Stimulated activated CD4-positive, alpha-beta T cell treated with anti-CD3 and anti-CD28 coated beads, Interleukin-12 subunit alpha, Interleukin-12 subunit beta, amount 100 ng/mL, for 48 hours (primary cell): ENCODE data around the gene HEPHL1.
"Not testable (repeated sequence)": the region's sequence is repeated elsewhere in the genome, so short reads cannot be mapped to it uniquely, and the experiment has no call there.

Source experiments
- DNase-seq, 3 donors: peaks; one replicate each; pipeline ENCODE4 v3.0.0-alpha.2; 2020; ENCODE audit warnings: low read depth in 2 of 3, low spot score in 1 of 3

Gene HEPHL1

DNA sequence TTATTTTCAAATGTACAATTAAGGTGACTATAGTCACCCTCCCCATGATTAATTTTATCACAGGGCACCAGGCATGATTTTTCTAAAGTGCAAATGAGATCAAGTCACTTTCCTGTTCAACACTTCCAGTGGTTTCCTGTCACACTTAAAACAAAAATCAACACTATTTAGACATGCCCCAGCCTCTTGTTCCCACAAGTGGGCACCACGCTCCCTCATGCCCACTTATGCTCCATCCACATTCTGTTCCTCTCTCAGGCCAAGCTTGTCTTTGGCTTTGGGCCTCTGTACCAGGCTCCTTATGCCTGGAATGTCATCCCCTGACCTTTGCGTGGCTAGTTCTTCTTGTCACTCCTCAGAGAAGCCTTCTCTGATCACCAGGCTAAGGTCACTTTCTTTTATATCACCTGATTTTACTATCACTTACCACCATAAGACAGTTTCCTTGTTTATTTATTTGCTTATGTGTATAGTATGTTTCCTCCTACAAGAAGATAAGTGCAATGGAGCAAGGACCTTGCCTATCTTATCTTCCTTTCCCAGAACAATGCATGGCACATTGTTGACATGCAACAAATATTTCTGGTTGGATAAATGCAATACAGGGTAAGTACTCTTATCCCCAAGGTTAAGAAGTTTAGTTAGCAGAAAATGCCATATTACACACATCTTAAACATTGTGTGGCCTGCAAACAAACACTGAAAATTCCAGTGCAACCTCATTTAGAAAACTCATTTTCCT lies 56.6 kb downstream of the HEPHL1 start:
- no peak for DNase-seq

DNA sequence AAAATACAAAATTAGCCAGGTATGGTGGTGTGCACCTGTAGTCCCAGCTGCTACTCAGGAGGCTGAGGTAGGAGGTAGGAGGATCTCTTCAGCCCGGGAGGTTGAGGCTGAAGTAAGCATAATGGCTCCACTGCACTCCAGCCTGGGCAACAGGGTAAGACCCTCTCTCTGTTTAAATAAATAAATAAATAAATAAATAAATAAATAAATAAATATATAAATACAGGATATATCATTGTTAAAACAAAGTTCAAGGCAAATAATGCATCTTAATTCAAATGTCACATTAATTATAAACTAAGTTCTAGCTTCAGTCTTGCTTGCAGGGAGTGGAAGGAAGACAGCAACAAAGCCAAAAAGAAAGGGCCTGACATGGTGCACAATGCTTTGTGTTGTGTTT lies 63.0 kb downstream of the HEPHL1 start:
- DNase-seq, result no peak

DNA sequence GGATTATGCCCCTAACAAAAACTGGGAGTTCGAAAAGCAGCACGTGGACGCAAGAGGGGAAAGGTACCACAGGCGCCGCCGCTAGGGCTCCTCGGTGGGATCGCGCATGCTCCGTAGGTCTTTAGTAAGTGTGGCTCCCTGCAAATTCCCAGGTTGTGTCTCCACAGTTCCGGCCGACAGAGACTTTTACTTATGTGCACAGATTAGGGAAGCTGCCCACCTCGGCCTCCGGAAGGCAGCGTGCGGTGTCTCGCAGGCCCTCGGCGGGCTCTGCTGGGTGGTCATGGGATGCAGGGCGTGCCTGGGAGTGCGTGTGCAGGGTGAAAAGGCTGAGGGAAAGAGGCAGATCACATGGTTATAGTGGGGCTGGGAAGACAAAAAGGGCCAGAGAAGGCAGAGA lies 67.8 kb downstream of the HEPHL1 start:
- DNase-seq, result no peak

DNA sequence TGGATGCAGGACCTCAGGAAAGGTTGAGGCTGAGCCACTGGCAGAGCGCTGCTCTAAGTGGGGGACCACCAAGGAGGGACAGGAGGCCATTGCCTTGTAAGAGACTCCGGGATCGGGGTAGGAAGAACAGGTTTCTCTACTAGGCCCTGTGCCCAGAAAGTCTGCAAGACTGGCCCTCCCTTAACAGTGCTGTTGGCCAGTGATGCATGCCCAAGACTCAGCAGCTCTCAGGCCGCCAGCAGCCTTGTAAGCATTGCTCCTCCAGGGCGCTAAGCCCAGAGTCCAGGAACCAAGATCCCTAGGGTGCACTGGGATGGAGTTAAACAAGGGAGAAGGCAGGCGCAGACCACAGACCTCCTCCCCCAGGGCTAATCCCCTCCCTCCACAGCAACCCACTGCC lies 68.2 kb downstream of the HEPHL1 start:
- DNase-seq, result no peak

DNA sequence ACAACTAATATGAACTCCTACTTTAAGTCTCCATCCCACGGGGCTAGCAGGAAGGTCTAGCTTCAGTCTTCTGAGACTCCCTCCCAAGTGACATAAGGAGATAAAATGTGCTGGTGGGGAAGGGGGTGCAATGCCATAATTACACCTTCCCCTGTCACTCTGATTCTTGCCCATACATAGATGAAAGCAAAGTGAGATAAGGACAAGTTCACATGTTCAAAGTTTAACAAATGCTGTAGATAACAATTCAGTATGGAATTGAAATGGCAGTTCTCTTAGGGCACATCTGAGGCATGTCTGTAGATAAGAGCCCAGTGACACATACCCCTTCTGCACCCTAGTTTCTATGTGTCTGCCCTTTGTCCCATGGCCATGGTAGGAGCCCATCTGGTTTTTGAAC lies 69.2 kb downstream of the HEPHL1 start:
- no peak for DNase-seq

DNA sequence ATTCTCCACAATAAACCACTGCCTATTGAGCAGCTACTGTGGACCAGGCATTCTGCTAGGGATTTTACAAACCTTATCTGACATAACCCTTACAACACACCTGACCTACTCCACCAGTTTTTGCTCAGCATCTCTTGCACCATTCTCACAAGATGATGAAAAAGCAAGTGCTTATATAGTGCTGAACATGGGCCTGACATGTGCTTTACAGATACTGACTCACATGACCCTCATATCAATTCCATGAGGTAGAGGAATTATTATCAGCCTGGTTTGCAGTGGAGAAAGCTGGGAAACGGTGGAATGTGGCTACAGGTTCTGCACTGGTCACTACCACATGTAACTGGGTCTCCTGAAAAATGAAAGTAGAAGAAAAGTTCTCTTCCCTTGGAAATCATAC lies 69.9 kb downstream of the HEPHL1 start:
- no peak for DNase-seq

DNA sequence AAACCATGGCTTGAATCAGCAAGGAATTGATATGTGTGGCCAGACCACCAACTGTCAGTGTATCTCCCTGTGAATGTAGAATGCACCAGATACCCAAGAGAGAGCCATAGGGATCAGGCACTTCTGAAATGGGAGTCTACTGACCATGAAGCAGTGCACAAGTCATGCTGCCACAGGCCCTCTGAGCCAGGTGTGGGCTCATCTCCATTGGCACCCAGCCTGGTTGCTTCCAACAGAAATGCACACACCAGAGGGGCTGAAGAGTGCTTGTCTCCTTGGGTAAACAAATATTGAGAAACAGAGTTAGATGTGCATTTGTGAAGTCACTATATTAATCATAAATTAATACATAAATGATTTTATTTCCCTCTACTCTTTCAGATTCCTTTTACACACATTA lies 79.1 kb downstream of the HEPHL1 start:
- no peak for DNase-seq

DNA sequence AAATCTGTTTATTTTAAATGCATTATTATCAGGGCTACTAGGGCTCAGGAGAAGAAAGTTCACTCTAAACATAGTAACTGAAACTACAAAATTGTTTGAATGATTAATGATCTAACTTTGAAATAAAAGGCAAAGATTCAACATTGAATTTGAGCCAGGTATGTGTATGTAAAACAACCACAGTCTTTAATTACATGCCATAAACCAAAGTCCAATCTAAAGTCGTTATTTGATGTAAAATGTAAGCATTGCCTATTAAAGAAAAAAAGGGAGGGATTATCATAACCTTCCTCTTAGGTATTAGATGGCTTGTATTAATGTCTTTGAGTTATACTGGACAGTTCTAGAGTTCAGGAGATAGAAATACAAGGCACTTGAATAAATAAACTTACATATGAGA lies 82.3 kb downstream of the HEPHL1 start:
- DNase-seq, result no peak

DNA sequence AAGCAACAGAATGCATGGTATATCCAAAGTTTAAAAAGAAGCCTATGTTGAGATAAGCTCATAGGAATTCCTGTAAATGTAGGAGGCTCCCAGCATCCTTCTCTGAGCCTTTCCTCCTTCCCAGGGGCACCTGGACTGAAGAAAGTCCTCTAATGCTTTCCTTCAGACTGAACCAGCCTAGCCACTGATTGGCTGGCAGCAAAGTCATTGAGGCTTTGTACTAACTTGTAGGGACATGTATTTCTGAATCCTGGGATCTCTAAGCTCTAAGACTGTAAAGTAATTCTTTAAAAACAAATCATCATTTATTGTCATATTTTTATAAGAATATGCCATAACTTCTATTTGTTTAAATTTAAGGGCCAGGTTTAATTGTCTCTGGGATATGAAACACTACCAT lies 83.6 kb downstream of the HEPHL1 start:
- no peak for DNase-seq

DNA sequence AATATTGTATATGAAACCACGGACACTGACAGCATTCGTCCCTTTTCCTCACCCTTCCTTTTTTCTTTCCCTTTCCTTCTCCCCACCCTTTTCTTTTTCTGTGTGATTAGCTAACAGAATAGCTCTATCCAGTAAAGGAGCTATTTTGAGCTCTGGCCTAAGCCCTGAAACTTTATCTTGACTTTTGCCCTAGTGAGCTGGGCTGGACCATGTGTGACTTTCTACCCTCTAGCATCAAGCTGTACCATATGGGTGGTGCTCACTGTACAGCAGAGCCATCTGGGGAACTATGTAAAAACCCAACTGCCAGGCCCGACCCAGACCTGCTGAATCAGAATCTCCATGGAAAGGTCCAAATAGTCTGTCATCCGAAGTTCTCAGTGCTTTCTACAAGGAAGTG lies 85.6 kb downstream of the HEPHL1 start:
- DNase-seq, result no peak

DNA sequence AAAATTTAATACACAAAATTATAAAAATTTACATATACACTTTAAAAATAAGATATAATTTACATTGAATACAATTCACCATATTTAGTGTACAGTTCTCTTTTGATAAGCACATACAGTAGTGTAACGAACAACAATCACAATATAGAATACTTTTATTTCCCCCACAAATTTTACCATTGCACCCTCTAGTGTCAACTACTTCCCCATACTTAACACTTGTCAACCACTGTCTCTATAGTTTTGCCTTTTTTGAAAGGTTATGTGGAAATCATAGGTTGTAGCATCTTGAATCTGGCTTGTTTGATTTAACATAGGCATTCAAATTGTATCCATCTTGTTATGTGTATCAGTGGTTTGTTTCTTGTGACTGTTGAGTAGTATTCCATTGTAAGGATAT lies 86.2 kb downstream of the HEPHL1 start:
- no peak for DNase-seq

DNA sequence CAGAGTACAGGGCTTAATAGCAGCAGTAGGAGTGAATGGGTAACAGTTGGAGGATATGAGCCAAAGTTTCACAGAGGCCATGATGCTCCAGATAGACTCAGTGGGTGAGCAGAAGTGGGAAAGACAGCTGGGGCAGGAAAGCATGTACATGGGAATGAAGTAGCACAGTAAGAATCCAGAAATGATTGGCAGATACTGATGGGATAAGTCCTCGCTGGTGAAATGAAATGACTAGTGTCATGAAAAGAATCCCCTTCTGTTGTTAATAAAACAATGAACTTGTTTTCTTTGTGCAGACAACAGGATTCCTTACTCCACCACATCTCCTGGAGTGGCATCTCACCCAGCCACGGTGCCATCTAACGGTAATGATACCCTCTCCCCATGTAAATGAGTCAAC lies 90.1 kb downstream of the HEPHL1 start:
- no peak for DNase-seq

DNA sequence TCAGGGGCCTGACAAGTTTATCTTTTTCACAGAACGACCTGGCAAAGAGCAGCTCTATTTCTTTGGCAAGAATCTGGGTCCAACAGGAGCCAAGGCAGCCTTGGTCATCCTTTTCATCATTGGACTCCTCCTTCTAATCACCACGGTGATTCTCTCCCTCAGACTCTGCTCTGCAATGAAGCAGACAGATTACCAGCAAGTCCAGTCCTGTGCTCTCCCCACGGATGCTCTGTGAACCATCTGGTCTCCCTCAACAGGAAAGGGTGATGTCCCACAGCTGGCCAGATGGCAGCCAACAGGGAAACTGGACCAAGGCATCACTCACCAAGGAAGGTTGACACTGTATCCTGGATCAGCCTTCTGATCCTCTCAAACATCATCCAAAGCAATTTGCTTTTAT lies 90.5 kb downstream of the HEPHL1 start:
- no peak for DNase-seq

DNA sequence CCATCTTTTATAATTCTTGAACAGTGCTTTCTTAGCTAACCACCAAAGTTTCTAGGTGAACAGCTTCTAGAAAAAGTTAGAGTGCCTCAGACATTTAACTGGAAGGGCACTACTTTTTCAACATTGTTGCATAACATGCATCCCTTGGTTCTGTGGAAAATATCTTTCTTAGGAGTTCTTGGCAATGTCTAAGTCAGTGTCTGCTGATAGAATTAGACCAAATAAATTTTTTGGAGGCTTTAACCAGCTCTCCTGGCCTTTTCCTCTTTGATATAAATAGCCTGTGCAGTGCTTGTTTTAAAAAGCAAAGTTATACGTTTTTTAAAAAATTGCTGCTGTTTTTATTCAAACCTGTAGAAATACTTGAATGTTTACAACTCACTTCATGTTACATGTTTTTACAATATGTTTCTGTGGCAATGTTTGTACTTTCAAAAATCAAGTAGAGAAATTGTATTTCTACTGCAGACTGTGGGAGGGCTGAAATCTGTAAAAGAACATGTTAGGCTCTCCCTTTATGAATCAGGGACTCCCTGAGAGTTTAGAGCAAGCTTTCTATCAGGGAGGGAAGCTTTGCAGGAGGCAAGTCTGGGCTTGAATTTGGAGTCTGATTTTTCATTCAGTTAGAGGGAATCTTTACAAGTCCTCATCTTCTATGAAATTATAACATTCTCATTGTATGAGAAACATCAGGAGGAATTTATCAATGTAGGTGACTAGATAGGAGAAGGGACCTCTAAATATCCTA lies 91.2 kb downstream of the HEPHL1 start:
- DNase-seq, result no peak

DNA sequence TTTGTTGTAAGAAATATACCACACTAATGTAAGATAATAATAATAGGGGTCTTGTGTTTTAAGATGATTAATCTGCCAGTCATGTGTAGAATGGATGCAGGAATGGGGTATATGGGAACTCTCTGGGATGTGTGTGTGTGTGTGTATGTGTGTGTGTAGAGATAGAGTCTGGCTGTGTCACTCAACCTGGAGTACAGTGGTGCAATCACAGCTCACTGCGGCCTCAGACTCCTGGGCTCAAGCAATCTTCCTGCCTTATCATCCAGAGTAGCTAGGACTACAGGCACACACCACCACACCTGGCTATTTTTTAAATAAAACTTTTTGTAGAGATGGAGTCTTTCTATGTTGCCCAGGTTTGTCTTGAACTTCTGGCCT lies 96.0 kb downstream of the HEPHL1 start:
- no peak for DNase-seq

DNA sequence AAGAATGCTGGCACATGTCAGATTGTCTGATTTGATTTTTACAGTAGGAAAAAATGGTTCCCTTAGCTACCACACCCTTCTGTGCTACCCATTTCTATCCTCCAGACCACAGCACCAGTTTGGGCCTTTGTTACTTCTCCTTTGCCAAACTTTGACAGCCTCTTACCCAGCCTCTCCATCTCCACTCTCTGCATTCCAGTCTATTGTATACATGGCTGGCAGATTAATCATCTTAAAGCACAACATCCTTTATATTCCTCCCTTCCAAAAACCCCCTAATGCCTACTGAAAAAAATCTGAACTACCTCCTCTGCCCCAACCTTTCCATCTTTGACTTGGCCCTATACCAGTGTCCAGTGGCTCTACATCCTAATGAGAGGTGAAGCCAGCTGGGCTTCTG lies 96.7 kb downstream of the HEPHL1 start:
- DNase-seq, result no peak

DNA sequence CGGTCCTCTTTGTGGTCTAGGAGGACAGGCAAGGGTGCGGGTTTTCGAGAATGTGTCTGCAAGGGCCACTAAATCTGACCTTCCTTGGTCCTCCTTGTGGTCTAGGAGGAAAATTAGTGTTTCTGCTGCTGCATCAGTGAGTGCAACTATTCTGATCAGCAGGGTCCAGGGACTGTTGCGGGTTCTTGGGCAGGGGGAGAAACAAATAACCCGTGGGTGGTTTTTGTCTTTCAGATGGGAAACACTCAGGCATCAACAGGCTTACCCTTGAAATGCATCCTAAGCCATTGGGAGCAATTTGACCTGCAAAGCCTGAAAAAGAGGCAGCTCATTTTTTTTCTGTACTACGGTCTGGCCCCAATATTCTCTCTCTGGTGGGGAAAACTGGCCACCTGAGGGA lies 98.5 kb downstream of the HEPHL1 start:
- DNase-seq, result not testable (repeated sequence)

DNA sequence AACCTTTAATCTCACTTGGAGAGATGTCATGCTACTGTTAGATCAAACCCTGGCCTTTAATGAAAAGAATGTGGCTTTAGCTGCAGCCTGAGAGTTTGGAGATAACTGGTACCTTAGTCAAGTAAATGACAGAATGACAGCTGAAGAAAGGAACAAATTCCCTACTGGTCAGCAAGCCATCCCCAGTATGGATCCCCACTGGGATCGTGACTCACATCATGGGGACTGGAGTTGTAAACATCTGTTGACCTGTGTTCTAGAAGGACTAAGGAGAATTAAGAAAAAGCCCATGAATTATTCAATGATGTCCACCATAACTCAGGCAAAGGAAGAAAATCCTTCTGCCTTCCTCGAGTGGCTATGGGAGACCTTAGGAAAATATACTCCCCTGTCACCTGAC lies 99.4 kb downstream of the HEPHL1 start:
- not testable (repeated sequence) for DNase-seq

DNA sequence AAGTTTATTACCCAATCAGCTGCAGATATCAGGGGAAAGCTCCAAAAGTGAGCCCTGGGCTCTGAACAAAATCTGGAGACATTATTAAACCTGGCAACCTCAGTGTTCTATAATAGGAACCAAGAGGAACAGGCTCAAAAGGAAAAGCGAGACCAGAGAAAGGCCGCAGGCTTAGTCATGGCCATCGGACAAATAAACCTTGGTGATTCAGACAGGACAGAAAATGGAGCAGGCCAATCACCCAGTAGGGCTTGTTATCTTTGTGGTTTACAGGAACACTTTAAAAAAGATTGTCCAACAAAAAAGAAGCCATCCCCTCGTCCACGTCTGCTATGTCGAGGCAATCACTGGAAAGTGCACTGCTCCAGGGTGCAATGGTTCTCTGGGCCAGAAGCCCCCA lies 99.8 kb downstream of the HEPHL1 start:
- no peak for DNase-seq

DNA sequence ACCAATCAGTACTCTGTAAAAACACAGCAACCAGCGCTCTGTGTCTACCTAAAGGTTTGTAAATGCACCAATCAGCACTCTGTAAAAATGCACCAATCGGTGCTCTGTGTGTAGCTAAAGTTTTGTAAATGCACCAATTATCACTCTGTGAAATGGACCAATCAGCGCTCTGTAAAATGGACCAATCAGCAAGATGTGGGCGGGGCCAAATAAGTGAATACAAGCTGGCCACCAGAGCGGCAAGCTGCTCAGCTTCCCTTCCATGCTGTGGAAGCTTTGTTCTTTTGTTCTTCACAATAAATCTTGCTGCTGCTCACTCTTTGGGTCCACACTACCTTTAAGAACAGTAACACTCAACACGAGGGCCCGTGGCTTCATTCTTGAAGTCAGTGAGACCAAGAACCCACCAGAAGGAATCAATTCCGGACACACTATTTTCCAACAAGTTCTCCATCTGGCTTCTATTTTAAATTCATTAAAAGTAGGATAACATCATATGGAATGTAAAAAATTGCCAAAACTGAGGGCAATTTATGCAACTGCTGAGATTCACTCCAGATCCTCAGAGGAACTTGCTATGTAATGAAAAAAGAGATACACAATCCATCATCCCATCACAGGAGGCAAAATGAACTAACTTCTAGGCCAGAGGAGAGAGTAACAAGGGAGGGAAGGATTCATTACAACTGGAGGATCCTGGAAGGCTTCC lies 104.4 kb downstream of the HEPHL1 start:
- DNase-seq, result no peak

DNA sequence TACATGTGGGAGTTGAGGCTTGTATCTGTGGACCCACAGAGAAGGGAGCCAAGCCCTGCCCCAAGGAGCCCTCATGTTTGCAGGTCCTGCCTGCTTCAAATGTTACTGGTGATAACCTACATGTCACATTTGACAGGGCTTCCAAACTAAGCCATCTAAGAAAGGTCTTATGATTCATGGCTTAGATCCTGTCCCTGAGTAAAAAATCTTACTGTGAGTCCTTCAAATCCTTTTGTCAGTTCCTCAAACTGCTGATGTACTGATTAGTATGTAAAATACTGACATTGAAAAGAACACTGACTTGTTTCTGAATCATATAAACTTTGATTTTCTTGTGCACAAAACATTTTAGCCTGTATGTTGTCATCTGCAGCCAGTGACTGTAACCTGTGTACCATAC lies 106.5 kb downstream of the HEPHL1 start:
- no peak for DNase-seq

DNA sequence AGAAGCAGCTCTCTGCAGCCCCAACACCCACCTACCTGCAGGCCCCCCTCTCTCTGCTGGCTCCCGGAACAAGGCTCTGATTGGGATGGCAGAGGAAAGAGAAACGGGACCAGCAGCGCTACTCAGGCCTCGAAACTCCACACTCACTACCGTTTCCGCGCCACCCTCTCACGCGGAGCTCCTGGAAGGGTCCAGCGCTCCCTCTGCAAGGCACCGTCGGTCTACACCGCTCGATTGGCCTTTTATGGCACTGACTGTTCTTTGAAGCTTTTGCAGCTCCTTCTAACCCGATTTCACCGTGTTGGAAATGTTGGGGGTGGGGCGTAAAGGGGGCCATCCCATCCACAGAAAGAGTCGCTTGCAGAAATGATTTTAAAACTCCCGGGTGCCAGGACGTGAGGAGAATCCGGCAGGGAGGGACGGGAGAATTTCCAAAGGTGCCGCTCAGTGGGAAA lies 107.2 kb downstream of the HEPHL1 start:
- DNase-seq, result peak in 1 of 3 donors; percentile 46
